Loucy (cell line): ENCODE measurements around the gene LHX4.
A peak's percentile ranks its signal among the peaks of the same experiment; 100 is the strongest.

Experiments used
- H2AFZ ChIP-seq: fragments of 200-600 bp; sonication (generic); 2 replicates; pipeline ENCODE4 v1.6.0; 2016; ENCODE audit warnings: antibody characterized with exemption, mild to moderate bottlenecking, low read length, moderate library complexity
- H3F3A ChIP-seq: fragments of 200-600 bp; 2 replicates; pipeline ENCODE4 v1.6.0; 2016; ENCODE audit warnings: antibody characterized with exemption, low read depth, mild to moderate bottlenecking
- H3K27me3 ChIP-seq: fragments of 200-600 bp; sonication (generic); 2 replicates; pipeline ENCODE4 v1.6.1; 2014; ENCODE audit warnings: low read length, mild to moderate bottlenecking; ENCODE audit not compliant: insufficient read depth, poor library complexity, severe bottlenecking
- H3K36me3 ChIP-seq: fragments of 200-600 bp; sonication (generic); 2 replicates; pipeline ENCODE4 v1.6.1; 2016; ENCODE audit warnings: low read length; ENCODE audit not compliant: insufficient read depth
- H3K4me1 ChIP-seq: fragments of 200-600 bp; sonication (generic); 2 replicates; pipeline ENCODE4 v1.5.1; 2014; ENCODE audit warnings: low read length, mild to moderate bottlenecking; ENCODE audit not compliant: insufficient read depth, poor library complexity, severe bottlenecking
- H3K4me2 ChIP-seq: fragments of 200-600 bp; sonication (generic); 2 replicates; pipeline ENCODE4 v1.6.0; 2014; ENCODE audit warnings: antibody characterized with exemption, low read length, low read depth, mild to moderate bottlenecking; ENCODE audit not compliant: poor library complexity, severe bottlenecking
- H3K4me3 ChIP-seq: fragments of 200-600 bp; sonication (generic); 2 replicates; pipeline ENCODE4 v1.5.1; 2014; ENCODE audit warnings: low read length, mild to moderate bottlenecking, mixed read lengths; ENCODE audit not compliant: poor library complexity, severe bottlenecking
- H3K79me2 ChIP-seq: fragments of 200-600 bp; sonication (generic); 2 replicates; pipeline ENCODE4 v1.6.1; 2014; ENCODE audit warnings: low read length; ENCODE audit not compliant: insufficient read depth
- H3K9ac ChIP-seq: fragments of 200-600 bp; sonication (generic); 2 replicates; pipeline ENCODE4 v1.6.0; 2014; ENCODE audit warnings: mild to moderate bottlenecking, low read depth, low read length, moderate library complexity; ENCODE audit not compliant: poor library complexity, severe bottlenecking
- H3K9me2 ChIP-seq: fragments of 200-600 bp; sonication (generic); replicated peaks from 2 replicates; pipeline ENCODE4 v1.6.1; 2016; ENCODE audit warnings: low read depth, low read length, mixed read lengths
- H3K9me3 ChIP-seq: fragments of 200-600 bp; sonication (generic); 2 replicates; pipeline ENCODE4 v1.6.1; 2014; ENCODE audit warnings: mild to moderate bottlenecking, antibody characterized with exemption, low read length, low read depth; ENCODE audit not compliant: insufficient read depth
- H4K20me1 ChIP-seq: fragments of 200-600 bp; sonication (generic); 2 replicates; pipeline ENCODE4 v1.6.0; 2014; ENCODE audit warnings: antibody characterized with exemption, low read length, mild to moderate bottlenecking; ENCODE audit not compliant: insufficient read depth, poor library complexity, severe bottlenecking
- CTCF ChIP-seq: fragments of 200-600 bp; sonication (generic); conservative IDR thresholded peaks from 2 replicates; pipeline ENCODE4 v1.5.1; 2014; ENCODE audit warnings: mild to moderate bottlenecking, antibody characterized with exemption, low read length
- EZH2phosphoT487 ChIP-seq: fragments of 200-600 bp; IDR thresholded peaks from 2 replicates; pipeline ENCODE4 v1.6.1; 2018; ENCODE audit warnings: antibody characterized with exemption, mild to moderate bottlenecking, moderate library complexity, borderline replicate concordance

Gene LHX4

GRCh38 chr1:180211860-180212229 is 18.2 kb upstream of the LHX4 start:
- no peaks in the 10 kb centered on the region for H3K9me3 ChIP-seq
- H3K4me2 ChIP-seq, result no peak overlapping the region
- H3K36me3 ChIP-seq, result no peaks in the 10 kb centered on the region
- H3K79me2 ChIP-seq, result no peaks in the 10 kb centered on the region
- H3K4me3 ChIP-seq, result no peak overlapping the region
- no peaks in the 10 kb centered on the region for H3K27me3 ChIP-seq
- H3K4me1 ChIP-seq, result peaks cover 18% of the 10 kb centered on the region
- peaks cover 5% of the 10 kb centered on the region; the same call in 1 of the 2 replicates for H3F3A ChIP-seq
- H3K9ac ChIP-seq, result no peak overlapping the region
- no peaks in the 10 kb centered on the region for H3K9me2 ChIP-seq
- no peak overlapping the region for H2AFZ ChIP-seq
- no peaks in the 10 kb centered on the region for H4K20me1 ChIP-seq
- TF ChIP-seq EZH2phosphoT487 (no peak), CTCF (no peak)

GRCh38 chr1:180213401-180214170 is 16.5 kb upstream of the LHX4 start:
- Histone ChIP-seq H3K79me2 (no peaks in the 10 kb centered on the region), H3K27me3 (no peaks in the 10 kb centered on the region), H3K4me3 (peak overlapping the region; percentile 59), H3K36me3 (no peaks in the 10 kb centered on the region), H3F3A (peaks cover 5% of the 10 kb centered on the region; the same call in 1 of the 2 replicates), H3K9ac (no peak overlapping the region), H4K20me1 (no peaks in the 10 kb centered on the region), H3K9me3 (no peaks in the 10 kb centered on the region), H3K4me1 (peaks cover 18% of the 10 kb centered on the region), H2AFZ (peak overlapping the region; percentile 44; the same call in 1 of the 2 replicates), H3K9me2 (no peaks in the 10 kb centered on the region), H3K4me2 (peak overlapping the region; percentile 69)
- TF ChIP-seq EZH2phosphoT487 (no peak), CTCF (peak; percentile 47)

GRCh38 chr1:180215856-180216625 is 14.0 kb upstream of the LHX4 start:
- H3K27me3 ChIP-seq, result no peaks in the 10 kb centered on the region

More at GRCh38 chr1:180215856-180216625, 14.0 kb upstream of the LHX4 start:
- no peak overlapping the region for H2AFZ ChIP-seq
- H3K9me3 ChIP-seq, result no peaks in the 10 kb centered on the region
- no peak overlapping the region for H3K9ac ChIP-seq
- H3K79me2 ChIP-seq, result no peaks in the 10 kb centered on the region
- TF ChIP-seq CTCF, result no peak
- no peak for TF ChIP-seq EZH2phosphoT487
- H3K9me2 ChIP-seq, result no peaks in the 10 kb centered on the region
- H3K36me3 ChIP-seq, result no peaks in the 10 kb centered on the region
- no peak overlapping the region for H3K4me3 ChIP-seq
- no peaks in the 10 kb centered on the region for H4K20me1 ChIP-seq
- peaks cover 18% of the 10 kb centered on the region for H3K4me1 ChIP-seq
- H3K4me2 ChIP-seq, result no peak overlapping the region
- peaks cover 5% of the 10 kb centered on the region; the same call in 1 of the 2 replicates for H3F3A ChIP-seq
